SU-DHL-6 (cell line): Measurements from ENCODE around the gene FAM168B.

ENCODE experiments used
- H2AFZ ChIP-seq: fragments of 200-600 bp; sonication (generic); 2 replicates; pipeline ENCODE4 v1.6.1; 2014; ENCODE audit warnings: low read depth, mild to moderate bottlenecking, moderate library complexity, mixed read lengths, antibody characterized with exemption, low read length; ENCODE audit not compliant: severe bottlenecking
- H3F3A ChIP-seq: fragments of 200-600 bp; shearing (Covaris generic); 2 replicates; pipeline ENCODE4 v1.6.0; 2016; ENCODE audit warnings: antibody characterized with exemption, mild to moderate bottlenecking; ENCODE audit not compliant: insufficient read depth
- H3K27ac ChIP-seq: fragments of 200-600 bp; sonication (generic); 2 replicates; pipeline ENCODE4 v1.5.1; 2016; ENCODE audit warnings: low read depth, mild to moderate bottlenecking, low read length, moderate library complexity, mixed read lengths
- H3K27me3 ChIP-seq: fragments of 200-600 bp; sonication (generic), shearing (Covaris generic); 2 replicates; pipeline ENCODE4 v1.6.0; 2014; ENCODE audit warnings: mild to moderate bottlenecking, low read length
- H3K36me3 ChIP-seq: fragments of 200-600 bp; sonication (generic); 2 replicates; pipeline ENCODE4 v1.6.1; 2014; ENCODE audit warnings: mild to moderate bottlenecking, low read length, mixed read lengths
- H3K4me2 ChIP-seq: fragments of 300-600, 200-600 bp; shearing (Covaris generic), sonication (generic); 2 replicates; pipeline ENCODE4 v1.6.0; 2014; ENCODE audit warnings: low read length, low read depth, mild to moderate bottlenecking; ENCODE audit not compliant: poor library complexity, severe bottlenecking
- H3K4me3 ChIP-seq: fragments of 200-600 bp; sonication (generic); 2 replicates; pipeline ENCODE4 v1.5.1; 2014; ENCODE audit warnings: antibody characterized with exemption, low read length, mild to moderate bottlenecking, mixed read lengths; ENCODE audit not compliant: insufficient read depth, poor library complexity, severe bottlenecking
- H3K79me2 ChIP-seq: fragments of 200-600 bp; sonication (generic); 2 replicates; pipeline ENCODE4 v1.6.1; 2014; ENCODE audit warnings: mild to moderate bottlenecking, low read length, moderate library complexity; ENCODE audit not compliant: insufficient read depth
- H3K9ac ChIP-seq: fragments of 200-600 bp; sonication (generic); 2 replicates; pipeline ENCODE4 v1.7.0; 2014; ENCODE audit warnings: mild to moderate bottlenecking, low read length
- H3K9me2 ChIP-seq: fragments of 200-600 bp; sonication (generic); replicated peaks from 2 replicates; pipeline ENCODE4 v1.6.1; 2014; ENCODE audit warnings: low read length; ENCODE audit not compliant: insufficient read depth
- H3K9me3 ChIP-seq: fragments of 200-600 bp; sonication (generic); 2 replicates; pipeline ENCODE4 v1.6.1; 2014; ENCODE audit warnings: low read length, mixed read lengths; ENCODE audit not compliant: insufficient read depth
- H4K20me1 ChIP-seq: fragments of 200-600 bp; sonication (generic); 2 replicates; pipeline ENCODE4 v1.6.1; 2014; ENCODE audit warnings: low read depth, mild to moderate bottlenecking, antibody characterized with exemption, low read length, moderate library complexity, mixed read lengths
- CTCF ChIP-seq: fragments of 200-600 bp; sonication (generic); IDR thresholded peaks from one replicate; pipeline ENCODE4 v1.5.1; 2017; ENCODE audit warnings: antibody characterized with exemption, mild to moderate bottlenecking, low read length, moderate library complexity; ENCODE audit not compliant: insufficient read depth, poor library complexity, severe bottlenecking
- EZH2phosphoT487 ChIP-seq: fragments of 200-600 bp; sonication (generic), shearing (Covaris generic); conservative IDR thresholded peaks from 2 replicates; pipeline ENCODE4 v1.6.1; 2018; ENCODE audit warnings: mild to moderate bottlenecking, antibody characterized with exemption, low read length, moderate library complexity, mixed read lengths

The FAM168B gene

GRCh38 chr2:131035112-131035825, 58.0 kb downstream of the FAM168B start:
- Histone ChIP-seq H3K36me3 (no peaks in the 10 kb centered on the region), H3K27me3 (no peaks in the 10 kb centered on the region), H3K9me3 (no peaks in the 10 kb centered on the region), H3K4me3 (no peak overlapping the region), H3K9me2 (no peaks in the 10 kb centered on the region), H4K20me1 (no peaks in the 10 kb centered on the region), H3K79me2 (no peaks in the 10 kb centered on the region), H3F3A (no peaks in the 10 kb centered on the region), H3K9ac (no peak overlapping the region), H3K4me2 (no peak overlapping the region), H3K27ac (no peak overlapping the region), H2AFZ (no peak overlapping the region)
- no peak for TF ChIP-seq CTCF
- no peak for TF ChIP-seq EZH2phosphoT487

GRCh38 chr2:131034122-131035051, 58.9 kb downstream of the FAM168B start:
- H3K79me2 ChIP-seq = no peaks in the 10 kb centered on the region
- H3K4me3 ChIP-seq = no peak overlapping the region
- no peak overlapping the region for H3K27ac ChIP-seq
- H3K4me2 ChIP-seq = no peak overlapping the region
- H3K9me3 ChIP-seq = no peaks in the 10 kb centered on the region
- H3K9me2 ChIP-seq = no peaks in the 10 kb centered on the region
- no peaks in the 10 kb centered on the region for H4K20me1 ChIP-seq
- TF ChIP-seq CTCF (no peak), EZH2phosphoT487 (no peak)
- H2AFZ ChIP-seq = no peak overlapping the region
- no peaks in the 10 kb centered on the region for H3K27me3 ChIP-seq
- H3K36me3 ChIP-seq = no peaks in the 10 kb centered on the region
- no peaks in the 10 kb centered on the region for H3F3A ChIP-seq
- H3K9ac ChIP-seq = no peak overlapping the region

- Histone ChIP-seq H3K4me2 (no peak overlapping the region), H3K9ac (no peak overlapping the region), H2AFZ (no peak overlapping the region), H3K27me3 (no peaks in the 10 kb centered on the region), H3K79me2 (no peaks in the 10 kb centered on the region), H3K4me3 (no peak overlapping the region), H3K27ac (no peak overlapping the region), H3K36me3 (no peaks in the 10 kb centered on the region), H4K20me1 (no peaks in the 10 kb centered on the region), H3K9me3 (no peaks in the 10 kb centered on the region), H3F3A (no peaks in the 10 kb centered on the region), H3K9me2 (no peaks in the 10 kb centered on the region)
- TF ChIP-seq EZH2phosphoT487 (no peak), CTCF (no peak)
These were observed 59.5 kb downstream of the FAM168B start for GRCh38 chr2:131033786-131034121.
